Karpas-422 (cell line): ENCODE measurements around the gene AK5. TPM values are rescaled to one million over a fixed set of nuclear protein-coding genes. Genes with fewer than 3 reads are reported as not detected.
"Not testable (repeated sequence)": the region's sequence is repeated elsewhere in the genome, so short reads cannot be mapped to it uniquely, and the experiment has no call there.

Source experiments
- DNase-seq: peaks from one replicate; pipeline ENCODE4 v3.0.0-alpha.2; 2015
- H2AFZ ChIP-seq: fragments of 200-600 bp; sonication (generic); 2 replicates; pipeline ENCODE4 v1.6.1; 2014; ENCODE audit warnings: antibody characterized with exemption, low read length, mixed read lengths
- H3K27ac ChIP-seq: fragments of 200-600 bp; sonication (generic); 2 replicates; pipeline ENCODE4 v1.5.1; 2014; ENCODE audit warnings: mild to moderate bottlenecking, low read length, moderate library complexity
- H3K27me3 ChIP-seq: fragments of 200-600 bp; sonication (generic); 2 replicates; pipeline ENCODE4 v1.6.1; 2014; ENCODE audit warnings: low read length, mixed read lengths
- H3K36me3 ChIP-seq: fragments of 200-600 bp; sonication (generic); 2 replicates; pipeline ENCODE4 v1.6.1; 2014; ENCODE audit warnings: low read length, mixed read lengths; ENCODE audit not compliant: insufficient read depth
- H3K4me1 ChIP-seq: fragments of 200-600 bp; sonication (generic); 2 replicates; pipeline ENCODE4 v1.6.1; 2014; ENCODE audit warnings: mild to moderate bottlenecking, low read length, mixed read lengths
- H3K4me2 ChIP-seq: fragments of 200-600 bp; sonication (generic); 2 replicates; pipeline ENCODE4 v1.6.1; 2014; ENCODE audit warnings: low read length, low read depth, mild to moderate bottlenecking; ENCODE audit not compliant: poor library complexity, severe bottlenecking
- H3K4me3 ChIP-seq: fragments of 200-600 bp; sonication (generic); 2 replicates; pipeline ENCODE4 v1.5.1; 2014; ENCODE audit warnings: mild to moderate bottlenecking, antibody characterized with exemption, low read length, mixed read lengths
- H3K79me2 ChIP-seq: fragments of 200-600 bp; sonication (generic); 2 replicates; pipeline ENCODE4 v1.6.1; 2014; ENCODE audit warnings: mild to moderate bottlenecking, low read length, mixed read lengths
- H3K9ac ChIP-seq: fragments of 200-600 bp; sonication (generic); 2 replicates; pipeline ENCODE4 v1.6.0; 2014; ENCODE audit warnings: low read length
- H3K9me2 ChIP-seq: fragments of 200-600 bp; sonication (generic), shearing (Covaris generic); replicated peaks from 2 replicates; pipeline ENCODE4 v1.6.0; 2014; ENCODE audit warnings: mild to moderate bottlenecking, low read length, moderate library complexity; ENCODE audit not compliant: insufficient read depth
- H3K9me3 ChIP-seq: fragments of 300-700, 200-600 bp; sonication (generic); 2 replicates; pipeline ENCODE4 v1.6.1; 2014; ENCODE audit warnings: low read length, mixed read lengths
- H4K20me1 ChIP-seq: fragments of 200-600 bp; sonication (generic); 2 replicates; pipeline ENCODE4 v1.6.1; 2014; ENCODE audit warnings: mild to moderate bottlenecking, antibody characterized with exemption, low read length, low read depth; ENCODE audit not compliant: insufficient read depth
- total RNA-seq: library from RNA; depleted of rRNA; stranded (reverse); fragments of >200 nt; shearing (Covaris generic); gene quantifications from 2 replicates; pipeline ENCODE4 v1.2.3, GENCODE V29; 2014; ENCODE audit warnings: low replicate concordance

Gene AK5
- total RNA-seq, 1 experiment from 2014 or later, result not detected

DNA sequence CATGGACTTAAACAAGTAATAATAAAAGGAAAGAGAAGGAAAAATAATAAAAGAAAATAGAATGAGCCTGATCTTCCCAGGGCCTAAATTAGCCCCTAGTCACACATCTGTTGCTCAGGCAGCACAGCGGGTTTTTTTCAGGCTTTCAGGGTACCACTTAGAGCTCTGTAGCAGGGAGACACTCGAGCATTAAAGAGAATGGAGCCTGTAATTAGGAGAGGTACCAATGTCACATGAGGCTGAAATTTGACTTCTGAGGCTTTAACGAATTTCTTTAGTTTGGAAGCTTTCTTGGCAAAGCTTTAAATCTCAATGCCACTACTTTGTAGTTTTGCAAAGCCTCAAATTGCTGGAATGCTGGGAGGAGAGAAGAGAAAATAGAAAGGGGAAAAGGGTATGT, 116.3 kb downstream of the AK5 start:
- H3K4me1 ChIP-seq, result no peaks in the 10 kb centered on the region
- no peak overlapping the region for H3K4me3 ChIP-seq
- H4K20me1 ChIP-seq, result 0 out of 2 replicates have a peak, but pooled peaks cover 6% of the 10 kb centered on the region
- no peak overlapping the region for H3K9ac ChIP-seq
- H3K9me3 ChIP-seq, result no peaks in the 10 kb centered on the region
- H3K9me2 ChIP-seq, result no peaks in the 10 kb centered on the region
- no peak overlapping the region for H2AFZ ChIP-seq
- H3K79me2 ChIP-seq, result no peaks in the 10 kb centered on the region
- no peak overlapping the region for H3K4me2 ChIP-seq
- H3K36me3 ChIP-seq, result no peaks in the 10 kb centered on the region
- DNase-seq, result no peak
- H3K27ac ChIP-seq, result no peak overlapping the region
- no peaks in the 10 kb centered on the region for H3K27me3 ChIP-seq

DNA sequence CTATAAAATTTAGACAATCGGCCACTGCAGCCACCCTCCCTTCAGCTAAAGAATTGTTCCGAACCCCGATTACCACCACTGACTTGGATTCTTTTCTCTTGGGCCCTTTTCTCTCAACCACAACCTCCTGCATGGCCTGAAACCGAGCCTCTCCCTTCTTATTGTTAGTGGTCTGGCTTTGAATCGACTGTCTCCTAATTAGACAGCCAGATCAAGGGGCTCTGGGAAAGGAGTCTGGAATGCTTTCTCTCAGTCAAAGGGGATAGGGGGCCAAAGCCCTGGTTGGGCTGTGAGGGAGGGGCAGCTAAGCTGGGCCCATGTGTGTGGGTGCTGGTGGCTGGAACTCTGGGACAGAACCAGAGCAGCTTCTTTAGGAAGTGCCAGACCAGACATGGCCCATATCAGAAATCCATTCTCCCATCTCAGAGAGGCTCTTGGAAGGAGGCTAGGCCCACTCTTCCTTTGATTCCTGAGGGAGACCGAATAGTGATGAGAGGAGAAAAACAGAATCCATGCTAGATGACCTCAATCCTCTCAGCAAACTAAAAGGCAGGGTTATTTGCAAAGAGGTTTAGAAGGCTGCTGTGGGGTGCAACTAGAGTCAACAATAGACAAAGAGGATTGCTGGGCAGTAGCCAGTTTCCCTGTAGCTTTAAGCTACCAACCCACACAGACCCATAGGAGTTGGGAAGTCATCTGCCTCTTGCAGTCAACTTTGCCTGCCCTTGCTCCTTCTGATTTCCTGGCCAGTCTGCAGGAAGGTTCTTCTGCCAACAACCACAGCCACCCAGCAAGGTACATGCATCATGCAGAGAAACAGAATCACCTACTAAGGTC, 117.6 kb downstream of the AK5 start:
- Histone ChIP-seq H2AFZ (no peak overlapping the region), H3K27ac (no peak overlapping the region), H3K27me3 (no peaks in the 10 kb centered on the region), H3K9ac (no peak overlapping the region), H3K9me3 (no peaks in the 10 kb centered on the region), H3K4me1 (no peaks in the 10 kb centered on the region), H4K20me1 (0 out of 2 replicates have a peak, but pooled peaks cover 6% of the 10 kb centered on the region), H3K36me3 (no peaks in the 10 kb centered on the region), H3K4me3 (no peak overlapping the region), H3K79me2 (no peaks in the 10 kb centered on the region), H3K9me2 (no peaks in the 10 kb centered on the region), H3K4me2 (no peak overlapping the region)
- no peak for DNase-seq

DNA sequence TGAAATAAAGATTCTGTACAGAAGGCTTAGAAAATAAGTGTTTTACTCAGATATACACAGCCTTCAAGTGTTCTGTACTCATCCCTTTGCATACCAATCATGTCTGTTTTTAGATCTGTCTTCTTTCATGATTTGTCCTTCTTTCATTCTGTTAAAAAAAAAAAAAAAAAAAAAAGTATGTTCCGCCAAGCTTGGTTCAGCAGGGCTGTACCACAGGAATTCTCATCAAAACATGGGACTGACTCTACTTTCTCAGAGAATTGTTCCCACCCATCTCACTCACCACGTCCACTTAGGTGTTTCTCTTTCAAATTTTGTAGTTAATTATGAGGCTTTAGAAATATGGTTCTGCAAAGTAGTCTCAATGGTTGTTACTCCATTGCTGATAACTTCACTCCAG, 119.0 kb downstream of the AK5 start:
- Histone ChIP-seq H3K4me2 (no peak overlapping the region), H2AFZ (no peak overlapping the region), H3K4me1 (no peaks in the 10 kb centered on the region), H3K9ac (no peak overlapping the region), H3K4me3 (no peak overlapping the region), H3K9me3 (no peaks in the 10 kb centered on the region), H3K36me3 (no peaks in the 10 kb centered on the region), H3K9me2 (no peaks in the 10 kb centered on the region), H3K27ac (no peak overlapping the region), H3K79me2 (no peaks in the 10 kb centered on the region), H4K20me1 (no peaks in the 10 kb centered on the region), H3K27me3 (no peaks in the 10 kb centered on the region)
- no peak for DNase-seq

DNA sequence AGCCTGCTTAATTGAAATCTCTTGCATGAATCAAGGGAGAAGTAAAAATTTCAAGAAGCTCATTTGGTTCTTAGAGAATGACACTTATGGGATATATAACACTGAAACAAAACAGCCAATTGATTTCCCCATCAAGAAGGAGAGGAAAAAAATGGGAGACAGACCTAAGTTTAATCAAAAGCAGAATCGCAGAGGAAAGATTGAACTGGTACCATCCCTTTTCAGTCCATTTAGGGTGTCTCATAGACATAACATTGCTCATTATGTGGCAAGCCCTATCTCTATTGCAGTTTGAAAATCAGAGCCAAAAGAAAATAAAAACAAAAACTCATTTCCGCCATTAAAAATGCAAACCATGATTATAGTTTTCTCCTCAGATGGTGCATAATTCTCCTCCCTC, 119.6 kb downstream of the AK5 start:
- Histone ChIP-seq H3K27me3 (no peaks in the 10 kb centered on the region), H2AFZ (no peak overlapping the region), H3K4me2 (no peak overlapping the region), H3K79me2 (no peaks in the 10 kb centered on the region), H4K20me1 (no peaks in the 10 kb centered on the region), H3K9ac (no peak overlapping the region), H3K4me3 (no peak overlapping the region), H3K27ac (no peak overlapping the region), H3K4me1 (no peaks in the 10 kb centered on the region), H3K9me3 (no peaks in the 10 kb centered on the region), H3K9me2 (no peaks in the 10 kb centered on the region), H3K36me3 (no peaks in the 10 kb centered on the region)
- no peak for DNase-seq

DNA sequence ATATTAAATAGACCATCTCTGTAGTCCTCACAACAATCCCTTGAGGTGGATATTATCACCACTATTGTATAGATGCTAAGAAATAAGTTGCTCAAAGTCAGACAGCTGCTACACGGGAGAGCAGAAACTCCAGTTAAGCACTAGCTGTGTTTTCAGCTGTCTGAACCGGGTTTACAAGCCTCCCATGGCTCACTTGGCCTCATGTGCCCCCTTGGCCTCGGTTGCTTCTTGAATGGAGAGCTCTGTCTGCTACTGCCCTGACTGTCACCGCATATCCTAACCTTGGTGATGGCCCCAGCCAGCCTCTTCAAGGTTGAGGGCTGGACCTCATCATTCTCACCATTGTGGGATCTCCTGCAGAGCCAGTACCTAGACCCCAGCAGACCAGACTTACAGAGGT, 123.4 kb downstream of the AK5 start:
- Histone ChIP-seq H3K79me2 (no peaks in the 10 kb centered on the region), H3K27ac (no peak overlapping the region), H3K9me3 (no peaks in the 10 kb centered on the region), H3K27me3 (no peaks in the 10 kb centered on the region), H3K4me2 (no peak overlapping the region), H4K20me1 (no peaks in the 10 kb centered on the region), H3K36me3 (no peaks in the 10 kb centered on the region), H3K4me1 (no peaks in the 10 kb centered on the region), H3K4me3 (no peak overlapping the region), H3K9ac (no peak overlapping the region), H2AFZ (no peak overlapping the region), H3K9me2 (no peaks in the 10 kb centered on the region)
- no peak for DNase-seq

DNA sequence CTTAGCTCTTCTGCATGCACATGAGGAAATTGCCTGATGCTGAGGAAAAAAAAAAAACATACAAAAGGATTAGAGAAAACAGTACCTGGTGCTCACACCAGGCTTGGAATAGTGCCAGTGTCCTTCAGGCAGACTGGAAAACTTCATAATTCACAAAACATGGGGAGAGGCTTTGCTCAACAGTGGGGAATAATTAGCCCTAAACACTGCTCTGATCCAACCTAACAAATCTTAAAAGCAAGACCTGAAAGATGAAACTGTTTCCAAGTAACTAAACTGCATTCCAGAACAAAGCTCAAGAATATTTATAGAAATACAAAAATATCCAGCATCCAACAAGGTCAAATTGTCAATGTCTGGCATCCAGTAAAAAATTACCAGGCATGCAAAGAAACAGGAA, 124.8 kb downstream of the AK5 start:
- no peaks in the 10 kb centered on the region for H3K9me3 ChIP-seq
- no peaks in the 10 kb centered on the region for H3K4me1 ChIP-seq
- no peak overlapping the region for H3K27ac ChIP-seq
- H3K9ac ChIP-seq, result no peak overlapping the region
- no peak overlapping the region for H3K4me2 ChIP-seq
- no peaks in the 10 kb centered on the region for H3K79me2 ChIP-seq
- DNase-seq, result no peak
- H2AFZ ChIP-seq, result no peak overlapping the region
- H4K20me1 ChIP-seq, result no peaks in the 10 kb centered on the region; the same call in 1 of the 2 replicates
- H3K4me3 ChIP-seq, result no peak overlapping the region
- H3K27me3 ChIP-seq, result peaks cover 2% of the 10 kb centered on the region; the same call in 1 of the 2 replicates
- H3K36me3 ChIP-seq, result no peaks in the 10 kb centered on the region
- no peaks in the 10 kb centered on the region for H3K9me2 ChIP-seq

DNA sequence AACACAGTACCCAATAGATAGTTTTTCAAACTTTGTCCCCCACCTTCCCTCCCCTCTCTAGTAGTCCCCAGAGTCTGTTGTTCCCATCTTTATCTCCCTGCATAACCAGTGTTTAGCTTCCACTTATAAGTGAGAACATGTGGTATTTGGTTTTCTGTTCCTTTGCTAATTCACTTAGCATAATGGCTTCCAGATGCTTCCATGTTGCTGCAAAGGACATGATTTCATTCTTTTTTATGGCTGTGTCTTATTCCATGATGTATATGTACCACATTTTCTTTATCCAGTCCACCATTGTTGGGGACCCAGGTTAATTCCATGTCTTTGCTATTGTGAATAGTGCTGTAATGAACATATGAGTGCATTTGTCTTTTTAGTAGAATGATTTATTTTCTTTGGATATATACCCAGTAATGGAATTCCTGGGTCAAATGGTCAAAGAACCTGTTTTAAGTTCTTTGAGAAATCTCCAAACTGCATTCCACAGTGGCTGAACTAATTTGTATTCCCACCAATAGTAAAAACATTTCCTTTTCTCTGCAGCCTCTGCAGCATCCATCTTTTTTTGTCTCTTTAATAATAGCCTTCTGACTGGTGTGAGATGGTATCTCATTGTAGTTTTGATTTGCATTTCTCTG, 126.0 kb downstream of the AK5 start:
- Histone ChIP-seq H3K9ac (no peak overlapping the region), H3K27ac (no peak overlapping the region), H3K36me3 (no peaks in the 10 kb centered on the region), H4K20me1 (peaks cover 8% of the 10 kb centered on the region; the same call in 1 of the 2 replicates), H3K4me3 (no peak overlapping the region), H3K9me3 (no peaks in the 10 kb centered on the region), H3K9me2 (no peaks in the 10 kb centered on the region), H2AFZ (no peak overlapping the region), H3K4me2 (no peak overlapping the region), H3K27me3 (peaks cover 2% of the 10 kb centered on the region; the same call in 1 of the 2 replicates), H3K4me1 (peaks cover 11% of the 10 kb centered on the region), H3K79me2 (no peaks in the 10 kb centered on the region)
- DNase-seq, result no peak

DNA sequence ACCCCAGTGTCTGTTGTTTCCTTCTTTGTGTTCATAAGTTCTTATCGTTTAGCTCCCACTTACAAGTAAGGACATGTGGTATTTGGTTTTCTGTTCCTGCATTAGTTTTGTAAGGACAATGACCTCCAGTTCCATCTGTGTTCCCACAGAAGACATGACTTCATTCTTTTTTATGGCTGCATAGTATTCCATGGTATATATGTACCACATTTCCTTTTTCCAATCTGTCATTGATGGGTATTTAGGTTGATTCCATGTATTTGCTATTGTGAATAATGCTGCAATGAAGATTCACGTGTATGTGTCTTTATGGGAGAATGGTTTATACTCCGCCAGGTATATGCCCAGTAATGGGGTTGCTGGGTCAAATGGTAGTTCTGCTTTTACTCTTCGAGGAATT, 127.1 kb downstream of the AK5 start:
- peaks cover 14% of the 10 kb centered on the region for H4K20me1 ChIP-seq
- H3K27me3 ChIP-seq, H3K4me3 ChIP-seq, H3K9me3 ChIP-seq, H3K9ac ChIP-seq, H3K36me3 ChIP-seq, H3K9me2 ChIP-seq, H3K79me2 ChIP-seq, DNase-seq, H3K4me2 ChIP-seq, H2AFZ ChIP-seq, H3K27ac ChIP-seq: not testable (repeated sequence)
- H3K4me1 ChIP-seq, result peaks cover 22% of the 10 kb centered on the region
